ENCODE results near the gene RASSF6.
"Not testable (repeated sequence)": the region's sequence is repeated elsewhere in the genome, so short reads cannot be mapped to it uniquely, and the experiment has no call there.

Gene RASSF6

GRCh38 chr4:73653695-73654106 is 33.5 kb upstream of the RASSF6 start:
- no peak overlapping the region for H3K27ac ChIP-seq (ENCODE audit: insufficient read depth, low read length, poor library complexity, severe bottlenecking)
- H3K27me3 ChIP-seq (replicated peaks; ENCODE audit: control insufficient read depth, insufficient read depth, low read length, poor library complexity, severe bottlenecking): no peaks in the 10 kb centered on the region
- no peak for DNase-seq
- no peaks in the 10 kb centered on the region for H3K4me1 ChIP-seq (ENCODE audit: control insufficient read depth, insufficient read depth, low read length, poor library complexity, severe bottlenecking)
- no peak overlapping the region for H3K4me3 ChIP-seq (ENCODE audit: insufficient read depth, low read depth, low read length, poor library complexity, severe bottlenecking)
- no peaks in the 10 kb centered on the region for H3K36me3 ChIP-seq (ENCODE audit: control insufficient read depth, insufficient read depth, low read length)
- no peaks in the 10 kb centered on the region for H3K9me3 ChIP-seq (ENCODE audit: control insufficient read depth, low read length)

GRCh38 chr4:73650250-73650649 is 30.0 kb upstream of the RASSF6 start:
- Histone ChIP-seq H3K36me3 (ENCODE audit: control insufficient read depth, insufficient read depth, low read length) (no peaks in the 10 kb centered on the region), H3K4me1 (ENCODE audit: control insufficient read depth, insufficient read depth, low read length, poor library complexity, severe bottlenecking) (no peaks in the 10 kb centered on the region), H3K27me3 (replicated peaks; ENCODE audit: control insufficient read depth, insufficient read depth, low read length, poor library complexity, severe bottlenecking) (no peaks in the 10 kb centered on the region), H3K4me3 (ENCODE audit: insufficient read depth, low read depth, low read length, poor library complexity, severe bottlenecking) (no peak overlapping the region), H3K9me3 (ENCODE audit: control insufficient read depth, low read length) (no peaks in the 10 kb centered on the region), H3K27ac (ENCODE audit: insufficient read depth, low read length, poor library complexity, severe bottlenecking) (no peak overlapping the region)
- no peak for DNase-seq

- no peaks in the 10 kb centered on the region for H3K9me3 ChIP-seq (ENCODE audit: control insufficient read depth, low read length)
- H3K36me3 ChIP-seq (ENCODE audit: control insufficient read depth, insufficient read depth, low read length): no peaks in the 10 kb centered on the region
- H3K4me1 ChIP-seq (ENCODE audit: control insufficient read depth, insufficient read depth, low read length, poor library complexity, severe bottlenecking): no peaks in the 10 kb centered on the region
- no peak for DNase-seq
- no peak overlapping the region for H3K27ac ChIP-seq (ENCODE audit: insufficient read depth, low read length, poor library complexity, severe bottlenecking)
- H3K4me3 ChIP-seq (ENCODE audit: insufficient read depth, low read depth, low read length, poor library complexity, severe bottlenecking): no peak overlapping the region
- H3K27me3 ChIP-seq (replicated peaks; ENCODE audit: control insufficient read depth, insufficient read depth, low read length, poor library complexity, severe bottlenecking): no peaks in the 10 kb centered on the region
Observed at GRCh38 chr4:73648478-73648877, 28.2 kb upstream of the RASSF6 start.

- no peak for DNase-seq
- H3K4me3 ChIP-seq (ENCODE audit: insufficient read depth, low read depth, low read length, poor library complexity, severe bottlenecking): no peak overlapping the region
- H3K4me1 ChIP-seq (ENCODE audit: control insufficient read depth, insufficient read depth, low read length, poor library complexity, severe bottlenecking): no peaks in the 10 kb centered on the region
- H3K27ac ChIP-seq (ENCODE audit: insufficient read depth, low read length, poor library complexity, severe bottlenecking): no peak overlapping the region
- H3K27me3 ChIP-seq (replicated peaks; ENCODE audit: control insufficient read depth, insufficient read depth, low read length, poor library complexity, severe bottlenecking): no peaks in the 10 kb centered on the region
- H3K36me3 ChIP-seq (ENCODE audit: control insufficient read depth, insufficient read depth, low read length): no peaks in the 10 kb centered on the region
- H3K9me3 ChIP-seq (ENCODE audit: control insufficient read depth, low read length): no peaks in the 10 kb centered on the region
Observed at GRCh38 chr4:73646117-73646516, 25.9 kb upstream of the RASSF6 start.

GRCh38 chr4:73631565-73632226 is 11.5 kb upstream of the RASSF6 start:
- Histone ChIP-seq H3K4me1 (ENCODE audit: control insufficient read depth, insufficient read depth, low read length, poor library complexity, severe bottlenecking) (no peaks in the 10 kb centered on the region), H3K27ac (ENCODE audit: insufficient read depth, low read length, poor library complexity, severe bottlenecking) (no peak overlapping the region), H3K9me3 (ENCODE audit: control insufficient read depth, low read length) (no peaks in the 10 kb centered on the region), H3K4me3 (ENCODE audit: insufficient read depth, low read depth, low read length, poor library complexity, severe bottlenecking) (no peak overlapping the region), H3K27me3 (replicated peaks; ENCODE audit: control insufficient read depth, insufficient read depth, low read length, poor library complexity, severe bottlenecking) (no peaks in the 10 kb centered on the region), H3K36me3 (ENCODE audit: control insufficient read depth, insufficient read depth, low read length) (no peaks in the 10 kb centered on the region)
- DNase-seq: no peak

GRCh38 chr4:73628834-73629233 is 8.6 kb upstream of the RASSF6 start:
- not testable (repeated sequence) for H3K9me3 ChIP-seq (ENCODE audit: control insufficient read depth, low read length); H3K27ac ChIP-seq (ENCODE audit: insufficient read depth, low read length, poor library complexity, severe bottlenecking); H3K4me3 ChIP-seq (ENCODE audit: insufficient read depth, low read depth, low read length, poor library complexity, severe bottlenecking); H3K27me3 ChIP-seq (replicated peaks; ENCODE audit: control insufficient read depth, insufficient read depth, low read length, poor library complexity, severe bottlenecking); DNase-seq; H3K36me3 ChIP-seq (ENCODE audit: control insufficient read depth, insufficient read depth, low read length); H3K4me1 ChIP-seq (ENCODE audit: control insufficient read depth, insufficient read depth, low read length, poor library complexity, severe bottlenecking)

- Histone ChIP-seq H3K4me3 (ENCODE audit: insufficient read depth, low read depth, low read length, poor library complexity, severe bottlenecking) (no peak overlapping the region), H3K36me3 (ENCODE audit: control insufficient read depth, insufficient read depth, low read length) (no peaks in the 10 kb centered on the region), H3K27me3 (replicated peaks; ENCODE audit: control insufficient read depth, insufficient read depth, low read length, poor library complexity, severe bottlenecking) (no peaks in the 10 kb centered on the region), H3K27ac (ENCODE audit: insufficient read depth, low read length, poor library complexity, severe bottlenecking) (no peak overlapping the region), H3K4me1 (ENCODE audit: control insufficient read depth, insufficient read depth, low read length, poor library complexity, severe bottlenecking) (no peaks in the 10 kb centered on the region), H3K9me3 (ENCODE audit: control insufficient read depth, low read length) (no peaks in the 10 kb centered on the region)
- DNase-seq: no peak
Observed at GRCh38 chr4:73621357-73621756, 1.1 kb upstream of the RASSF6 start.

GRCh38 chr4:73619346-73619745 is 890 bp downstream of the RASSF6 start:
- H3K9me3 ChIP-seq (ENCODE audit: control insufficient read depth, low read length): no peaks in the 10 kb centered on the region
- no peaks in the 10 kb centered on the region for H3K27me3 ChIP-seq (replicated peaks; ENCODE audit: control insufficient read depth, insufficient read depth, low read length, poor library complexity, severe bottlenecking)
- no peak for DNase-seq
- no peaks in the 10 kb centered on the region for H3K36me3 ChIP-seq (ENCODE audit: control insufficient read depth, insufficient read depth, low read length)
- no peak overlapping the region for H3K27ac ChIP-seq (ENCODE audit: insufficient read depth, low read length, poor library complexity, severe bottlenecking)
- no peak overlapping the region for H3K4me3 ChIP-seq (ENCODE audit: insufficient read depth, low read depth, low read length, poor library complexity, severe bottlenecking)
- no peaks in the 10 kb centered on the region for H3K4me1 ChIP-seq (ENCODE audit: control insufficient read depth, insufficient read depth, low read length, poor library complexity, severe bottlenecking)

- Histone ChIP-seq H3K27ac (ENCODE audit: insufficient read depth, low read length, poor library complexity, severe bottlenecking) (no peak overlapping the region), H3K36me3 (ENCODE audit: control insufficient read depth, insufficient read depth, low read length) (no peaks in the 10 kb centered on the region), H3K27me3 (replicated peaks; ENCODE audit: control insufficient read depth, insufficient read depth, low read length, poor library complexity, severe bottlenecking) (no peaks in the 10 kb centered on the region), H3K4me3 (ENCODE audit: insufficient read depth, low read depth, low read length, poor library complexity, severe bottlenecking) (no peak overlapping the region), H3K9me3 (ENCODE audit: control insufficient read depth, low read length) (no peaks in the 10 kb centered on the region), H3K4me1 (ENCODE audit: control insufficient read depth, insufficient read depth, low read length, poor library complexity, severe bottlenecking) (no peaks in the 10 kb centered on the region)
- no peak for DNase-seq
Observed at GRCh38 chr4:73617256-73617655, 3.0 kb downstream of the RASSF6 start.

- no peak overlapping the region for H3K4me3 ChIP-seq (ENCODE audit: insufficient read depth, low read depth, low read length, poor library complexity, severe bottlenecking)
- no peaks in the 10 kb centered on the region for H3K36me3 ChIP-seq (ENCODE audit: control insufficient read depth, insufficient read depth, low read length)
- no peaks in the 10 kb centered on the region for H3K9me3 ChIP-seq (ENCODE audit: control insufficient read depth, low read length)
- no peaks in the 10 kb centered on the region for H3K27me3 ChIP-seq (replicated peaks; ENCODE audit: control insufficient read depth, insufficient read depth, low read length, poor library complexity, severe bottlenecking)
- DNase-seq: no peak
- no peaks in the 10 kb centered on the region for H3K4me1 ChIP-seq (ENCODE audit: control insufficient read depth, insufficient read depth, low read length, poor library complexity, severe bottlenecking)
- no peak overlapping the region for H3K27ac ChIP-seq (ENCODE audit: insufficient read depth, low read length, poor library complexity, severe bottlenecking)
Observed at GRCh38 chr4:73615613-73616012, 4.6 kb downstream of the RASSF6 start.

Data from effector memory CD4-positive, alpha-beta T cell (primary cell).